Ovary (tissue), 9 donors: ENCODE measurements around the gene GOLGA3. TPM values are rescaled to one million over a fixed set of nuclear protein-coding genes. Genes with fewer than 3 reads are reported as not detected.

Experiments
- DNase-seq, 5 donors: peaks; one replicate each; pipeline ENCODE4 v3.0.0-alpha.2; 2019 to 2020
- H3K27ac ChIP-seq, 2 donors: fragments of 200-600 bp; one replicate each; pipeline versions ENCODE4 v1.5.1 to v1.8.0; 2019 to 2022
- H3K27me3 ChIP-seq: fragments of 200-600 bp; one replicate; pipeline ENCODE4 v1.8.0; 2022
- H3K36me3 ChIP-seq: fragments of 200-600 bp; sonication (generic); one replicate; pipeline ENCODE4 v1.5.1; 2019
- H3K4me1 ChIP-seq: one replicate; pipeline ENCODE4 v1.8.1; 2013; ENCODE audit warnings: mild to moderate bottlenecking, moderate library complexity; ENCODE audit not compliant: insufficient read depth
- H3K4me3 ChIP-seq: fragments of 200-600 bp; sonication (generic); one replicate; pipeline ENCODE4 v1.5.1; 2017
- H3K9me3 ChIP-seq, 2 donors: fragments of 200-600 bp in 1 of 2; sonication (generic) in 1 of 2; one replicate each; pipeline versions ENCODE4 v1.5.1 to v1.8.1; 2013 to 2019; ENCODE audit warnings: mild to moderate bottlenecking in 1 of 2, moderate library complexity in 1 of 2
- EP300 ChIP-seq: sonication (generic); formaldehyde crosslinking; IDR thresholded peaks from one replicate; pipeline ENCODE4 v1.6.1; 2017; ENCODE audit warnings: antibody characterized with exemption
- POLR2A ChIP-seq: fragments of 450-650 bp; IDR thresholded peaks from one replicate; pipeline ENCODE4 v1.6.1; 2017; ENCODE audit warnings: antibody characterized with exemption, mild to moderate bottlenecking, moderate library complexity
- WGBS, 3 donors: extraction: QIAGEN DNeasy Blood & Tissue Kit in 1 of 3; methylation state at CpG; one replicate each; pipeline versions ENCODE4 v1.1.5 to v1.1.7; 2013 to 2017; 5-methylcytosine and 5-hydroxymethylcytosine counted together
- intact Hi-C, 4 donors: fragments of 100-400 bp; cut with DNase I; formaldehyde crosslinking; loops; one replicate each; pipeline versions ENCODE4 v1.11.0 to v1.15.1; 2022 to 2023
- polyA plus RNA-seq, 2 donors: library from polyadenylated mRNA; stranded (reverse); fragments of 200-250 nt in 1 of 2; fragments of 350-450 nt in 1 of 2; fragmentation: Illumina TruSeq in 1 of 2; extraction: RNeasy Lipid Tissue Mini Kit (QIAGEN cat#74804) in 1 of 2; gene quantifications; one replicate each; pipeline ENCODE4 v1.2.3, GENCODE V29; 2013 to 2014
- total RNA-seq, 7 donors: library from RNA; depleted of rRNA in 2 of 7; stranded (reverse); fragments of >200 nt in 2 of 7; fragmentation: NEBNext Ultra II Directional in 3 of 7; extraction: Animal tissue kit (Norgen Biotek cat#: 25700) in 3 of 7; gene quantifications; one replicate each; pipeline versions ENCODE4 v1.1.0 to v1.2.4, GENCODE V29; 2016 to 2023
- TF ChIP-seq, protein P1 (sequence below), 3 donors: fragments of 450-650 bp in 2 of 3; fragments of 200-600 bp in 1 of 3; IDR thresholded peaks; one replicate each; pipeline versions ENCODE4 v1.5.1 to v1.8.0; 2016 to 2022; ENCODE audit warnings: antibody characterized with exemption in 3 of 3, mild to moderate bottlenecking in 1 of 3
- donor health status: DM: no; HTN: no; CAD: no; lungs with moderate emphysema.
- donor health status: DM: no; HTN: no; CAD: no.
- donor health status: Bipolar disorder and iron deficiency.
- donor health status: DM: yes; HTN: yes; CAD: no.
- donor health status: DM: no; HTN: no; CAD: no.
- donor health status: DM: yes; HTN: yes; CAD: no.

Gene GOLGA3
- total and polyA plus RNA-seq, 9 donors: 14.4 to 76.0 (median 50.9) TPM

DNA sequence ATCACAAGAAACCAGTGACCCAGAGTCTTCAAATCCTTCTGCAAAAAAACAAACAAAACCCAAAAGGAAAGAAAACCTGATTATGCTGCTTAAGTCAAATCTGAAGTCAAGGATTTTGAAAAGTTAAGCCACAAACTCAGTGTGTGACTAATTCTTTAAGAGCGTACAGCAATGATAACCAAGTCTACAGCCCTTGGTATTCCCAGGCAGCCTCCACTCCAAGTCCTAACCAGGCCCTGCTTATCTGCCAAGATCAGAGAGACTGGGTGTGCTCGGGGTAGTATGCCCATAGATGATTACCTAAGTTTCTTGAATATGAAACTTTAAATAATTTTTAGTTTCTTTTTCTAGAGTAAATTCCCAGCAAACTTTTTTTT, 104.9 kb downstream of the GOLGA3 start:
- intact Hi-C loops: no loop called here
- 82 to 93% (median 83%) methylated on average over 2 of the region's 2 CpGs for WGBS, 3 donors
- H3K4me3 ChIP-seq: no peak overlapping the region
- H3K27ac ChIP-seq: no peak overlapping the region
- no peak for DNase-seq
- no peaks in the 10 kb centered on the region for H3K27me3 ChIP-seq
- H3K9me3 ChIP-seq: no peaks in the 10 kb centered on the region
- H3K36me3 ChIP-seq: no peaks in the 10 kb centered on the region
- H3K4me1 ChIP-seq: no peaks in the 10 kb centered on the region
- TF ChIP-seq EP300: no peak
- TF ChIP-seq, protein P1, sequence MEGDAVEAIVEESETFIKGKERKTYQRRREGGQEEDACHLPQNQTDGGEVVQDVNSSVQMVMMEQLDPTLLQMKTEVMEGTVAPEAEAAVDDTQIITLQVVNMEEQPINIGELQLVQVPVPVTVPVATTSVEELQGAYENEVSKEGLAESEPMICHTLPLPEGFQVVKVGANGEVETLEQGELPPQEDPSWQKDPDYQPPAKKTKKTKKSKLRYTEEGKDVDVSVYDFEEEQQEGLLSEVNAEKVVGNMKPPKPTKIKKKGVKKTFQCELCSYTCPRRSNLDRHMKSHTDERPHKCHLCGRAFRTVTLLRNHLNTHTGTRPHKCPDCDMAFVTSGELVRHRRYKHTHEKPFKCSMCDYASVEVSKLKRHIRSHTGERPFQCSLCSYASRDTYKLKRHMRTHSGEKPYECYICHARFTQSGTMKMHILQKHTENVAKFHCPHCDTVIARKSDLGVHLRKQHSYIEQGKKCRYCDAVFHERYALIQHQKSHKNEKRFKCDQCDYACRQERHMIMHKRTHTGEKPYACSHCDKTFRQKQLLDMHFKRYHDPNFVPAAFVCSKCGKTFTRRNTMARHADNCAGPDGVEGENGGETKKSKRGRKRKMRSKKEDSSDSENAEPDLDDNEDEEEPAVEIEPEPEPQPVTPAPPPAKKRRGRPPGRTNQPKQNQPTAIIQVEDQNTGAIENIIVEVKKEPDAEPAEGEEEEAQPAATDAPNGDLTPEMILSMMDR (IDR thresholded peaks at IDR 0.05): no peak
- no peak for TF ChIP-seq POLR2A

DNA sequence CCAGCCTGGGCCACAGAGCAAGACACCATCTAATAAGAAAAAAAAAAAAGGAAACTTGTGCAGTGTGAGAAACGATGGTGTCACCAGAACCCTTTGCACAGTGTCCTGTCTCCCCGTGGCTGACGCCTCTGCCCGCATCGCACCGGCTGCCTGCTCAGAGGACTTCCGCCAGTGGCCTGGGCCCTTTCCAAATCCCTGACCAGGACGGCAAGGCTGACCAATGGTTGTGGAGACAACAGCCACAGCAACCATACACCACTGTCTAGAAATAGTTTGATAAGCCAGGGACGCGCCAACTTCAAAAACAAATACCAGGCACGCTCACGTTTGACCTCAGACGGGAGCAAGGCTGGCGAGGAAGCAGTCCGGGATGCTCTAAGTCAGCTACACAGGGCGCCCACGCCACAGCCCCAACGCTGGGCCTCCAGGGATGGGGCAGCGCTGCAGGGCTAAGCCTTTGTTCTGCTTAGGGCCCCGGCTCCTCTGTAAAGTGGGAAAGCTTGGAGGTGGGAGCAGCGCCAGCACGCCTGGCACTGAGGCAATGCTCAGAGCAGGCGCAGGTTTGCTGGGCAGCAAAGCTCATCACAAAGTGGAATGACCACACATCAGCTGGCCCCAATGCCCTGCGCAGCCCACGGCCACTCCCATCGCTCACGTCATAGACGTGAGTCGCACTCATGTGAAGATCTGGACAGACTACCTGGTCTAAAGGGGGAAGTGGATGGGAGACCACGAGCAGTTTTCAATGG, 105.5 kb downstream of the GOLGA3 start:
- H3K27ac ChIP-seq: no peak overlapping the region

DNA sequence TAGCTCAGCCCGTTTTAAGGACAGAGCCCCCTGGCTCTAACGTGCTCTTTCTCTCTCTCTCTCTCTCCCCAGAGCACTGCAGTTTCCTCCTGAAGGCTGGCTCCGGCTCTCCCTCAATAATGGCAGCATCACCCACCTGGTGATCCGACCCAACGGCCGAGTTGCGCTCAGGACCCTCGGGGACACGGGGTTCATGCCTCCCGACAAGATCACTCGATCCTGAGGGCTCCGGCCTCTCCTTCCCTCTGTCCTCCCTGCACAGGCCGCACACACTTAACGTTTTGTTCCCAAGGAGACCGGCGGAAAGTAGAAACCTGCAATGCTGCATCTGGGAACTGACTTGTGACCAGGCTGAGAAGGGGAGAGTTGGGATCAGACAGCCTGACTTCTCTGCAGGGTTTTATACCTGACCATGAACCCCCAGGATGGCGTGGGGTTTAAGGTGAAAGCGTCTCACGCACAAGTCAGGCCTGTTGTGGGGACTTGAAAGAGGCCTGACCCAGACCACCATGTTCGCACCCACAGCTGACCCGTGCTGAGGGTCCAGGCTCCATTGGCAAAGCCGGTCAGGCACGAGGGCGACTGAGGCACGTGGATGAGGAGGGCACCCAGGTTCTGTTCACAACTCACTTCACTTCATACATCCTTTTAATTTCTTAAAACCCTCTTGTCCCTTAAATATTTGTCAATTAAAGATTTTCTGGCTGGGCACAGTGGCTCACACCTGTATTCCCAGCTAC, 107.9 kb downstream of the GOLGA3 start:
- H3K27me3 ChIP-seq: no peaks in the 10 kb centered on the region
- no peak overlapping the region for H3K27ac ChIP-seq
- H3K9me3 ChIP-seq: no peaks in the 10 kb centered on the region
- H3K36me3 ChIP-seq: no peaks in the 10 kb centered on the region
- no peak for TF ChIP-seq POLR2A
- TF ChIP-seq, protein P1 (IDR thresholded peaks at IDR 0.05): no peak
- no peak for TF ChIP-seq EP300
- WGBS, 3 donors: 86 to 93% (median 90%) methylated on average over 25 of the region's 25 CpGs
- H3K4me3 ChIP-seq: no peak overlapping the region
- no peaks in the 10 kb centered on the region for H3K4me1 ChIP-seq
- no peak for DNase-seq
- intact Hi-C loops: no loop called here

More for the DNA sequence above, 105.5 kb downstream of the GOLGA3 start:
- H3K36me3 ChIP-seq: no peaks in the 10 kb centered on the region
- 75 to 91% (median 89%) methylated on average over 30 of the region's 30 CpGs for WGBS, 3 donors
- TF ChIP-seq, protein P1 (IDR thresholded peaks at IDR 0.05): no peak
- TF ChIP-seq EP300 (no peak), POLR2A (no peak)
- no peak overlapping the region for H3K4me3 ChIP-seq
- intact Hi-C loops: no loop called here
- H3K9me3 ChIP-seq: no peaks in the 10 kb centered on the region
- DNase-seq: no peak
- no peaks in the 10 kb centered on the region for H3K4me1 ChIP-seq
- no peaks in the 10 kb centered on the region for H3K27me3 ChIP-seq

DNA sequence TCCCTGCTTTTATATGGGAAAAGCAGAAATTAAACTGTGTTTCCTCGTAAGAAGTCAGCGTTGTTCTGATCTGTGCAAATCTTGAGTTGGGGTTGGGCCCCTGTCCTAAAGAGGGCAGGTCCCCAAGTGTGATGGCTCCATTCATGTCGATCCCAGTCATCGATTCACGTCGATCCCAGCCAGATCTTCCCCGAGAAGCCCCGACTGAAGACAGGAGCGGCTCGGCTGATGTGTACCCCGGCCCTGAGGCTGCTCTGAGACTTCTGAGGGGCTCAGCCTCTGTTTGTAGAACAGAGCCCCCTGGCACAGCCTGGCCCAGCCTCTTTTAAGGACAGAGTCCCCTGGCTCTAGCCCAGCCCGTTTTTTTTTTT, 108.7 kb downstream of the GOLGA3 start:
- TF ChIP-seq POLR2A: no peak
- TF ChIP-seq, protein P1 (IDR thresholded peaks at IDR 0.05): no peak
- WGBS, 3 donors: 85 to 92% (median 86%) methylated on average over 12 of the region's 12 CpGs
- intact Hi-C loops: no loop called here
- no peak overlapping the region for H3K4me3 ChIP-seq
- H3K4me1 ChIP-seq: no peaks in the 10 kb centered on the region
- no peaks in the 10 kb centered on the region for H3K36me3 ChIP-seq
- no peaks in the 10 kb centered on the region for H3K27me3 ChIP-seq
- H3K9me3 ChIP-seq: no peaks in the 10 kb centered on the region
- no peak for DNase-seq
- H3K27ac ChIP-seq: no peak overlapping the region
